Panc1 (cell line): ENCODE data around the gene LVRN.

Source experiments
- POLR2AphosphoS5 ChIP-seq: IDR thresholded peaks from 2 replicates; pipeline ENCODE4 v1.6.1; 2012; ENCODE audit warnings: mild to moderate bottlenecking, low read depth, low read length, moderate library complexity
- SIN3A ChIP-seq: IDR thresholded peaks from 2 replicates; pipeline ENCODE4 v1.6.1; 2012; ENCODE audit warnings: low read depth, mild to moderate bottlenecking, low read length, moderate library complexity, borderline replicate concordance; ENCODE audit not compliant: insufficient read depth
- TF ChIP-seq, protein P1 (sequence below), 2 experiments: IDR thresholded peaks; 2 replicates each; pipeline ENCODE4 v1.6.1; 2011 to 2012; ENCODE audit warnings: low read depth in 2 of 2, control low read depth in 1 of 2, low read length in 1 of 2, mild to moderate bottlenecking in 1 of 2, moderate library complexity in 1 of 2; ENCODE audit not compliant: insufficient read depth in 1 of 2
- TF ChIP-seq, protein P2 (sequence below): fragments of 450-650 bp; IDR thresholded peaks from 2 replicates; pipeline ENCODE4 v1.5.1; 2017; ENCODE audit warnings: mild to moderate bottlenecking

- TF ChIP-seq, protein P1, sequence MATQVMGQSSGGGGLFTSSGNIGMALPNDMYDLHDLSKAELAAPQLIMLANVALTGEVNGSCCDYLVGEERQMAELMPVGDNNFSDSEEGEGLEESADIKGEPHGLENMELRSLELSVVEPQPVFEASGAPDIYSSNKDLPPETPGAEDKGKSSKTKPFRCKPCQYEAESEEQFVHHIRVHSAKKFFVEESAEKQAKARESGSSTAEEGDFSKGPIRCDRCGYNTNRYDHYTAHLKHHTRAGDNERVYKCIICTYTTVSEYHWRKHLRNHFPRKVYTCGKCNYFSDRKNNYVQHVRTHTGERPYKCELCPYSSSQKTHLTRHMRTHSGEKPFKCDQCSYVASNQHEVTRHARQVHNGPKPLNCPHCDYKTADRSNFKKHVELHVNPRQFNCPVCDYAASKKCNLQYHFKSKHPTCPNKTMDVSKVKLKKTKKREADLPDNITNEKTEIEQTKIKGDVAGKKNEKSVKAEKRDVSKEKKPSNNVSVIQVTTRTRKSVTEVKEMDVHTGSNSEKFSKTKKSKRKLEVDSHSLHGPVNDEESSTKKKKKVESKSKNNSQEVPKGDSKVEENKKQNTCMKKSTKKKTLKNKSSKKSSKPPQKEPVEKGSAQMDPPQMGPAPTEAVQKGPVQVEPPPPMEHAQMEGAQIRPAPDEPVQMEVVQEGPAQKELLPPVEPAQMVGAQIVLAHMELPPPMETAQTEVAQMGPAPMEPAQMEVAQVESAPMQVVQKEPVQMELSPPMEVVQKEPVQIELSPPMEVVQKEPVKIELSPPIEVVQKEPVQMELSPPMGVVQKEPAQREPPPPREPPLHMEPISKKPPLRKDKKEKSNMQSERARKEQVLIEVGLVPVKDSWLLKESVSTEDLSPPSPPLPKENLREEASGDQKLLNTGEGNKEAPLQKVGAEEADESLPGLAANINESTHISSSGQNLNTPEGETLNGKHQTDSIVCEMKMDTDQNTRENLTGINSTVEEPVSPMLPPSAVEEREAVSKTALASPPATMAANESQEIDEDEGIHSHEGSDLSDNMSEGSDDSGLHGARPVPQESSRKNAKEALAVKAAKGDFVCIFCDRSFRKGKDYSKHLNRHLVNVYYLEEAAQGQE (IDR thresholded peaks at IDR 0.05; ENCODE audit: insufficient read depth in 1 of 2, low read depth in 2 of 2, low read length in 1 of 2): no peak
- TF ChIP-seq, protein P2, sequence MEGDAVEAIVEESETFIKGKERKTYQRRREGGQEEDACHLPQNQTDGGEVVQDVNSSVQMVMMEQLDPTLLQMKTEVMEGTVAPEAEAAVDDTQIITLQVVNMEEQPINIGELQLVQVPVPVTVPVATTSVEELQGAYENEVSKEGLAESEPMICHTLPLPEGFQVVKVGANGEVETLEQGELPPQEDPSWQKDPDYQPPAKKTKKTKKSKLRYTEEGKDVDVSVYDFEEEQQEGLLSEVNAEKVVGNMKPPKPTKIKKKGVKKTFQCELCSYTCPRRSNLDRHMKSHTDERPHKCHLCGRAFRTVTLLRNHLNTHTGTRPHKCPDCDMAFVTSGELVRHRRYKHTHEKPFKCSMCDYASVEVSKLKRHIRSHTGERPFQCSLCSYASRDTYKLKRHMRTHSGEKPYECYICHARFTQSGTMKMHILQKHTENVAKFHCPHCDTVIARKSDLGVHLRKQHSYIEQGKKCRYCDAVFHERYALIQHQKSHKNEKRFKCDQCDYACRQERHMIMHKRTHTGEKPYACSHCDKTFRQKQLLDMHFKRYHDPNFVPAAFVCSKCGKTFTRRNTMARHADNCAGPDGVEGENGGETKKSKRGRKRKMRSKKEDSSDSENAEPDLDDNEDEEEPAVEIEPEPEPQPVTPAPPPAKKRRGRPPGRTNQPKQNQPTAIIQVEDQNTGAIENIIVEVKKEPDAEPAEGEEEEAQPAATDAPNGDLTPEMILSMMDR: no peak
- TF ChIP-seq POLR2AphosphoS5 (no peak), SIN3A (no peak)
Measured at GRCh38 chr5:115939059-115939458, 23.2 kb upstream of the LVRN start.
